RWPE1 (cell line): ENCODE measurements around the gene CTSA.
A peak's percentile ranks its signal among the peaks of the same experiment; 100 is the strongest.

Source experiments
- CTCF ChIA-PET: fragments of 350-600 bp; sonication (Branson Sonifier 250); formaldehyde crosslinking; extraction: SDS; loops from one replicate; lab custom pipeline; 2021; lab: Yijun Ruan, JAX
- POLR2A ChIA-PET: fragments of 400-600 bp; formaldehyde crosslinking; extraction: SDS; loops from one replicate; lab custom pipeline; 2020; ENCODE audit warnings: antibody characterized with exemption; ENCODE audit not compliant: low non-redundant PET; lab: Yijun Ruan, JAX
- DNase-seq: peaks from one replicate; pipeline ENCODE4 v3.0.0; 2012; ENCODE audit warnings: low spot score
- H3K27ac ChIP-seq: fragments of 450-650 bp; 2 replicates; pipeline ENCODE4 v1.5.1; 2017
- CTCF ChIP-seq: fragments of 450-650 bp; conservative IDR thresholded peaks from 2 replicates; pipeline ENCODE4 v1.5.1; 2017; ENCODE audit warnings: low read depth, mild to moderate bottlenecking

The CTSA gene

DNA sequence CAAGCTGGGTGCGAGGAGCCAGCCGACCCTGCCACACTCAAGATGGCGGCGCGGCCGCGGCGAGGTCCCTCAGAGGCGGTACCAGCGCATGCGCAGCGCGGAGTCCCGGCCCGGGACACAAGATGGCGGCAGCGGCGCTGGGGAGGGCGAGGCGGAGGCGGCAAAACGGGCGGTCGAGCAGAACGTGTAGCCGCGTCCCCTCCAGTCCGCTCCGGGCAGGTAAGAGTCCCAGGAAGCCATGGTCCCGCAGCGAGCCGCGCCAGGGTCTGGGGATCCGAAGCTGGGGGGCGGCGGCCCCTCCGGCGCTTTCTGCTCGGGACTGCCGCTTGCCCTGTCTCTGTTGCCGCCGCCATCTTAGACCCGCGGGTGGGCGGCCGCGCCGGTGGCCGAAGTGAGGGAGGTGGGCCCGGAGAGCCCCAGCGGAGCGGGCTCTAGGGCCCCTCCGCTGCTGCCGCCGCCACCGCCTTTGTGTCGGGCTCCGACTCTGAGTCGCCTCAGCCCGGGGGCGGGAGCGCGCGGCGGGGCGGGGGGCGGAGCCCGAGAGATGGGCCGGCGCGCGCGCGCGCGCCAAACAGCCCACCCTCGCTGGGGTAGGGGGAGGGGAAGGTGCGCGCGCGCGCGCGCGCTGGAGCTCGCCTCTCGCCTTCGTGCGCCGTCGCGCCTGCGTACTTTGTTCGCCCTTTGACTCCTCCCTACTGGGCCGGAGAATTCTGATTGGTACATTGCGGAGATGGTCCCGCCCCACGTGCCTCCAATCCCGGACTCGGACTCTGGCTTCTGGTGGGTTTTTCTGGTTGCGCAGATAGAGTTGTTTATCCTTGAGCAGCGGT lies 43.7 kb downstream of the CTSA start, which contains the start of gene PCIF1:
TSS of gene PCIF1 (plus strand) at position 98 of the 830 bp plus-strand sequence. CDS start 4,317 bp downstream, outside the sequence.
- peak; percentile 100 for DNase-seq
- CTCF ChIA-PET, result interaction anchor here (0.6 to 3.0 kb wide), 4 partner anchors 28 to 162 kb away, joined by 3 to 21 read pairs (median 10); no protein-coding TSS in a partner anchor
- POLR2A ChIA-PET, result interaction anchor here (0.6 to 3.6 kb wide), 16 partner anchors 8 to 1426 kb away, joined by 3 to 35 read pairs (median 6); partner anchors contain the start of genes CTSA, SNX21 and ZNF335
- TF ChIP-seq CTCF, result no peak
- peak within 1 kb of the TSS; percentile 97 for H3K27ac ChIP-seq

- CTCF ChIA-PET, result interaction anchor here (3.0 kb wide), 1 partner anchor 28 kb away, joined by 21 read pairs; no protein-coding TSS in a partner anchor
- no peak for TF ChIP-seq CTCF
- POLR2A ChIA-PET, result interaction anchor here (0.6 to 3.6 kb wide), 12 partner anchors 9 to 1425 kb away, joined by 3 to 35 read pairs (median 6); partner anchors contain the start of genes CTSA, SNX21 and ZNF335
- H3K27ac ChIP-seq, result peak overlapping the region; percentile 97
- no peak for DNase-seq
These were observed 44.4 kb downstream of the CTSA start for GRCh38 chr20:45935416-45936046.

DNA sequence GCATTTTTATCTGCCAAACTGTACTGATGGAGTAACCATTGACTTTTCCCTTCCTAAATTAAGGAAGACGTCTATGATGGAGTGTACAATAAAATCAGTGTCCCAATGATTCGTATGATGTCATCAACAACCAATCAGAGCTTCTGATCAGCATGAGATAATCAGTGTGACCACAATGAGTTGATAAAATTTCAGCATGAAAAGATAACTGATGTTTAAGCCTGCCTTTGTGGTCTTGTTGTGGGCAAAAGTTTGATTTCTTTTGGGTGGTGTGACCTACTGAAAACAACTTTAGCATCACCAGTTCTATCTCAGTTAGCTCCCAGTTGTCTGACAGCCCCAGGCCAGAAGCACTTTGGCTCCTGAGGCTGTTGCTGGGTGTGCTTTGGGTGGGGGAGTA lies 46.6 kb downstream of the CTSA start:
- CTCF ChIA-PET, result interaction anchor here (1.0 to 1.9 kb wide), 2 partner anchors 8 to 63 kb away, joined by 3 to 7 read pairs; no protein-coding TSS in a partner anchor
- no peak overlapping the region for H3K27ac ChIP-seq
- no peak for DNase-seq
- no peak for TF ChIP-seq CTCF
- POLR2A ChIA-PET, result no interaction called here

DNA sequence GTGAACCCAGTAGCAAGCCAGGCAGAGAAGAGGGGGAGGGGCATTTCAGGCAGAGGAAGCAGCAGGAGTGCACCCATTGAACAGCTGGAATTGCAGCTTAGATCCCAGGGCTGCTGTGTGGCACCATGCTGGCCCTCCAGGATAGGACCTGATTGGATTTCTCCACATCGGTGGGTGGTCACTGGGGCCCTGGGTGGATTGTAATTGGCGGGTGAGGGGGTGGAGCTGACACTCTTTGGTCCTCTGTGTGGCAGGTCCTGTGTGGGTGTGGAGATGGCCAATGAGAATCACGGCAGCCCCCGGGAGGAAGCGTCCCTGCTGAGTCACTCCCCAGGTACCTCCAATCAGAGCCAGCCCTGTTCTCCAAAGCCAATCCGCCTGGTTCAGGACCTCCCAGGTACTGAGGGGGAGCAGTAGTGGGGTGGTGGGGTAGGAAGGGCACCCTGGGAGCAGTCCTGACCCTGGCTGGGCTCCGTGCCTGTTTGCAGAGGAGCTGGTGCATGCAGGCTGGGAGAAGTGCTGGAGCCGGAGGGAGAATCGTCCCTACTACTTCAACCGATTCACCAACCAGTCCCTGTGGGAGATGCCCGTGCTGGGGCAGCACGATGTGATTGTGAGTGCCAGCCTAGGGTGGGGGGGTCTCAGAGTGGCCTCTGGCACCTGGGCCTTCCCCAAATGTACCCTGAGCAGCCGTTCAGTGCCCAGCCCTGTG lies 47.7 kb downstream of the CTSA start:
- TF ChIP-seq CTCF, result no peak
- ChIA-PET CTCF (interaction anchor here (0.6 kb wide), 2 partner anchors 16 to 103 kb away, joined by 3 read pairs; no protein-coding TSS in a partner anchor), POLR2A (no interaction called here)
- DNase-seq, result no peak
- H3K27ac ChIP-seq, result peak overlapping the region; percentile 19

DNA sequence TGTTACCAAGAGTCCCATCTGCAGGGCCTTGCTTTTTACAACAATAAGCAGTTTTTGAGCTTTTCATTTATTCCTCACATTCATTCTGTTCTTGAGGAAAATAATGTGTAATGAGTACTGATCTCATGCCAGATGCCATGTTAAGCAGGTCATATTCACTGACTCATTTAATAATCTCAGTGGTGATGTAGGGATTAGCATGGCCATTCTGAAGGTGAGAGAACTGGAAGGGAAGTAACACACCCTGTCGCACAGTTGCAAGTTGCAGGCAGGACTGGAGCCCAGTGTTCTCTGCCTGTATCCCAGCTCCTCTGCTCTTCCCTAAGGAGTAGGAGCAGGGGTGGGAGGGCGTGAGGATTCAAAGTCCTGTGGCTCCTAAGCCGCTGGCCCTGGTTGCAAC lies 48.9 kb downstream of the CTSA start:
- POLR2A ChIA-PET, result no interaction called here
- no peak for TF ChIP-seq CTCF

DNA sequence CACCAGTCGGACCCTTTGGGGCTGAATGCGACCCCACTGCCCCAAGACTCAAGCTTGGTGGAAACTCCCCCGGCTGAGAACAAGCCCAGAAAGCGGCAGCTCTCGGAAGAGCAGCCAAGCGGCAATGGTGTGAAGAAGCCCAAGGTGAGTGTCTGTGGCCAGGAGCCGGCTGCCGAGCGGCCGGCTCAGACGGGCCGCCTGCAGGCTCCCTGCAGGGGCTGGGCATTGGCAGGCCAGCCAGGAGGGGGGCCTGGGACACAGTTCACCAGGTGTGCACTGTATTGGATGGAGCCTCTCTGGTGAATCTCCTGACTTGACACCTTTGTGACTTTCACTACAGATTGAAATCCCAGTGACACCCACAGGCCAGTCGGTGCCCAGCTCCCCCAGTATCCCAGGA lies 49.3 kb downstream of the CTSA start:
- ChIA-PET POLR2A (no interaction called here), CTCF (no interaction called here)
- TF ChIP-seq CTCF, result no peak
- 0 out of 2 replicates have a peak overlapping the region, but pooled peaks have one; percentile 1 for H3K27ac ChIP-seq
- no peak for DNase-seq

More for the DNA sequence above, 48.9 kb downstream of the CTSA start:
- DNase-seq, result no peak
- CTCF ChIA-PET, result no interaction called here
- 0 out of 2 replicates have a peak overlapping the region, but pooled peaks have one; percentile 1 for H3K27ac ChIP-seq
